ENCODE data around the gene FETUB. TPM values are rescaled to one million over a fixed set of nuclear protein-coding genes. Genes with fewer than 3 reads are reported as not detected.

Gene FETUB
- polyA plus RNA-seq, 3 donors: not detected

GRCh38 chr3:186644683-186645082 is 4.5 kb downstream of the FETUB start:
- Mint-ChIP-seq H3K27ac (no peak overlapping the region), H3K4me3 (no peak overlapping the region), H3K36me3 (no peaks in the 10 kb centered on the region), H3K27me3 (ENCODE audit: low read depth in 3 of 3) (peaks cover 2 to 20% (median 12%) of the 10 kb centered on the region in 3 donors), H3K4me1 (no peaks in the 10 kb centered on the region), H3K9me3 (peaks cover 0 to 2% (median 0%) of the 10 kb centered on the region in 7 donors)
- no peak overlapping the region for H3K27ac ChIP-seq (ENCODE audit: low read depth in 1 of 2, low read length in 2 of 2)
- H3K27me3 ChIP-seq (ENCODE audit: control insufficient read depth in 2 of 2, insufficient read depth in 2 of 2, low read length in 2 of 2): peaks cover 0 to 2% of the 10 kb centered on the region in 2 donors
- no peaks in the 10 kb centered on the region for H3K9me3 ChIP-seq (replicated peaks in 1 of 2; ENCODE audit: control insufficient read depth in 1 of 2, insufficient read depth in 1 of 2, low read length in 2 of 2)
- no peak for TF ChIP-seq CTCF (IDR thresholded peaks at IDR 0.05)
- H3K4me1 ChIP-seq (ENCODE audit: control insufficient read depth in 1 of 2, insufficient read depth in 2 of 2, low read length in 2 of 2): no peaks in the 10 kb centered on the region
- no peak overlapping the region for H3K4me3 ChIP-seq (replicated peaks in 1 of 3; ENCODE audit: low read depth in 2 of 3, low read length in 3 of 3)
- H3K4me2 ChIP-seq (replicated peaks; ENCODE audit: extremely low read depth, low read length, poor library complexity, severe bottlenecking): no peak overlapping the region
- H2AFZ ChIP-seq (ENCODE audit: insufficient read depth, low read depth, low read length, poor library complexity, severe bottlenecking): no peak overlapping the region
- H3K9ac ChIP-seq (ENCODE audit: insufficient read depth, low read length, poor library complexity, severe bottlenecking): no peak overlapping the region
- intact Hi-C loops (cut with micrococcal nuclease): no loop called here
- no peaks in the 10 kb centered on the region for H3K79me2 ChIP-seq (ENCODE audit: insufficient read depth, low read length)
- DNase-seq: no peak
- 100% methylated on average over 3 of the region's 3 CpGs for WGBS (ENCODE audit: insufficient coverage)
- H3K36me3 ChIP-seq (replicated peaks in 1 of 2; ENCODE audit: control insufficient read depth in 1 of 2, insufficient read depth in 2 of 2, low read length in 2 of 2): no peaks in the 10 kb centered on the region
- H4K20me1 ChIP-seq (ENCODE audit: insufficient read depth, low read length): no peaks in the 10 kb centered on the region

GRCh38 chr3:186646106-186646505 is 5.9 kb downstream of the FETUB start:
- Histone ChIP-seq H3K9me3 (replicated peaks in 1 of 2; ENCODE audit: control insufficient read depth in 1 of 2, insufficient read depth in 1 of 2, low read length in 2 of 2) (no peaks in the 10 kb centered on the region), H3K27me3 (ENCODE audit: control insufficient read depth in 2 of 2, insufficient read depth in 2 of 2, low read length in 2 of 2) (peaks cover 0 to 2% of the 10 kb centered on the region in 2 donors), H3K79me2 (ENCODE audit: insufficient read depth, low read length) (no peaks in the 10 kb centered on the region), H3K27ac (ENCODE audit: low read depth in 1 of 2, low read length in 2 of 2) (no peak overlapping the region), H3K4me2 (replicated peaks; ENCODE audit: extremely low read depth, low read length, poor library complexity, severe bottlenecking) (no peak overlapping the region), H3K4me3 (replicated peaks in 1 of 3; ENCODE audit: low read depth in 2 of 3, low read length in 3 of 3) (no peak overlapping the region), H3K36me3 (replicated peaks in 1 of 2; ENCODE audit: control insufficient read depth in 1 of 2, insufficient read depth in 2 of 2, low read length in 2 of 2) (no peaks in the 10 kb centered on the region), H3K4me1 (ENCODE audit: control insufficient read depth in 1 of 2, insufficient read depth in 2 of 2, low read length in 2 of 2) (no peaks in the 10 kb centered on the region), H2AFZ (ENCODE audit: insufficient read depth, low read depth, low read length, poor library complexity, severe bottlenecking) (no peak overlapping the region), H4K20me1 (ENCODE audit: insufficient read depth, low read length) (no peaks in the 10 kb centered on the region), H3K9ac (ENCODE audit: insufficient read depth, low read length, poor library complexity, severe bottlenecking) (no peak overlapping the region)
- DNase-seq: no peak
- H3K9me3 Mint-ChIP-seq: no peaks in the 10 kb centered on the region
- H3K36me3 Mint-ChIP-seq: no peaks in the 10 kb centered on the region
- H3K4me1 Mint-ChIP-seq: no peaks in the 10 kb centered on the region
- TF ChIP-seq CTCF (IDR thresholded peaks at IDR 0.05): no peak
- WGBS (ENCODE audit: insufficient coverage): 100% methylated on average over 1 of the region's 4 CpGs
- no peak overlapping the region for H3K27ac Mint-ChIP-seq
- peaks cover 2 to 20% (median 12%) of the 10 kb centered on the region in 3 donors for H3K27me3 Mint-ChIP-seq (ENCODE audit: low read depth in 3 of 3)
- intact Hi-C loops (cut with micrococcal nuclease): no loop called here
- no peak overlapping the region for H3K4me3 Mint-ChIP-seq

Data from CD14-positive monocyte (primary cell).